HL-60/S4 treated with phorbol 12-myristate 13-acetate at 8.2 ng/mL for 4 days and 3 days (cell line): ENCODE results near the gene RABL6.

Source experiments
- in situ Hi-C: fragments of 300-500 bp; cut with MboI; formaldehyde crosslinking; loops from 2 replicates; pipeline ENCODE4 v1.15.0; 2022; ENCODE audit warnings: low sequenced_read_pairs

The RABL6 gene

DNA sequence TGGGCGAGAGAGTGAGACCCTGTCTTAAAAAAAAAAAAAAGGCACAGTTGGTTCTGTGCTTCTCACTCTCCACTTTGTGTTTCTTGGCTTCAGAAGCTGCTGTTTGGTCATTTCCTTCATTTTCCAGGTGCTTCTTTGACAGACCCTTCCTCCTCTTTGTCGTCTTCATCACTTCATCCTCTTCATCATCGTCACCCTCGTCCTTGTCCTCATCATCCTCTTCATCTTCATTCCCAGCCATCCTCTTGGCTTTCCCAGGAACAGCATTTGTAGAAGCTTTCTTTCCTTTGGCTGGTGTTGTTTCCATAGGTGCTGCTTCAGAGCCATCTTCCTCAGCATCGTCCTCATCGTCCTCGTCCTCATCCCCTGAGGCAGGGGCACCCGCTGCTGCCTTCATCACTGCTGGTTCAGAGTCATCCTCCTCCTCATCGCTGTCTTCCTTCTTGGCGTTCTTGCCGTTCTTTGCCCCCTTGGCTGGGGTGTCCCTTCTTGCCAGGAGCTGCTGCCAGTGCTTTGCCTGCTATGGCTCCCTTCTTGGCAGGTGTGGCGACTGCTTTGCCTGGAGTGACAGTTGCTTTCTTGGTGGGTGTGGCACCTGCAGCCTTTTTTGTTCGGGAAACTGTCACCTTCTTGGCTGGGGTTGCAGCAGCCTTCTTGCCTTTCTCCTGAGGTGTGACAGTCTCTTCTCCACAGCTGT, 7.1 kb downstream of the RABL6 start:
- in situ Hi-C loops: no loop called here

DNA sequence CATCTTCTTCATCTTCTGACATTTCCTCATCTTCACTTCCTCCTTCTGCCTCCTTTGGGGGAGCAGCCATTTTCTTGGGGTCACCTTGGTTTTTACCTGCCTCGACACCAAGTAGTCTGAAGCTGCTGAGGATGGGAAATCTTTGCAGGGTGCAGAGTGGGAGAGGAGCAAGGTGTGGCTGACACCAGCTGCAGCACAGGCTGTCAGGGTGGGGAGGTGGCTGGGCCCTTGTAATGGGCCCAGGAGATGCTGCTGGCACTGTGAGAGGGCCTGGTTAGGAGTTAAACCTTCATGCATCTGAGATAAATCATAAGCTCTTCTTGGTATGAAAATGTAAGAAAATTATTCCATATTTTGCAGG, 7.7 kb downstream of the RABL6 start:
- in situ Hi-C loops: no loop called here

DNA sequence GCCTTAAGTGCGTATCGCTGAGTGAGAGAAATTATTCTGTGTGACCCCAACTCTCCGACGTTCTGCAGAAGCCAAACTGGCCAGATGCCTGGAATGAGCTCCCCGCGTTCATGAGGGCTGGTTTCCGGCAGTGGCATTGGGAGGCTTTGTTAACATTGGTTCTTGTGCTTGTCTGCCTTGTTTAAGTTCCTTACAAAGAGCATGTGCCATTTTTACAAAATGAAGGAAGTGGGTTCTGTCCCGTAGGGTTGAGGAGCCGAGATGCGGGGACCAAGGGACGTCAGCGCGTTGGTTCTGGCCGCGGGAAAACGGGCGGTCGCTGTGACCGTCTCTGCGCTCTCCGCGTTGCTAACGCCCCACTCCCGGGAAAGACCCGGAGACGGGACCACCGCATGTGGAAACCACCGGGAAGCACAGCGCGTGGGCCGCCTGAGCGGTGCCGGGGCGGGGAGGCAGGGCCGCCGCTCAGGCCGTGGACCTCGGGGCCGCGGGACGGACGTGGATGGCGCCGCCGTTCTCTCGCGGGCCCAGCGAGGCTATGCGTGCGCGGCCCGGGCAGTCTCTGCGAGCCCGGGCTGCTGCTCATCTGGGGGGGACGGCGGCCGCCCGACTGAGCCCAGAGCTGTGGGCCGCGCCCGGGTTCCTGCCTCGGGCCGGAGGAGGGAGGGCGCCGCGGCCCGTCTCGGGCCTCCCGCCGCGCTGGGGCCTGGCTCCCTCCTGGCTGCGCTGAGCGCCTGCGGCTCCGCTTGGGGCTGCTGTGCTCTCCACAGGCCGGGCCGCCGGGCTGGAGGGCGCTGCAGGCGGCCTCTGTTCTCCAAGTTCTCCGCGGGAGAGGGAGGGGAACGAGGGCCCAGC, 13.4 kb downstream of the RABL6 start:
- in situ Hi-C loops: no loop called here

DNA sequence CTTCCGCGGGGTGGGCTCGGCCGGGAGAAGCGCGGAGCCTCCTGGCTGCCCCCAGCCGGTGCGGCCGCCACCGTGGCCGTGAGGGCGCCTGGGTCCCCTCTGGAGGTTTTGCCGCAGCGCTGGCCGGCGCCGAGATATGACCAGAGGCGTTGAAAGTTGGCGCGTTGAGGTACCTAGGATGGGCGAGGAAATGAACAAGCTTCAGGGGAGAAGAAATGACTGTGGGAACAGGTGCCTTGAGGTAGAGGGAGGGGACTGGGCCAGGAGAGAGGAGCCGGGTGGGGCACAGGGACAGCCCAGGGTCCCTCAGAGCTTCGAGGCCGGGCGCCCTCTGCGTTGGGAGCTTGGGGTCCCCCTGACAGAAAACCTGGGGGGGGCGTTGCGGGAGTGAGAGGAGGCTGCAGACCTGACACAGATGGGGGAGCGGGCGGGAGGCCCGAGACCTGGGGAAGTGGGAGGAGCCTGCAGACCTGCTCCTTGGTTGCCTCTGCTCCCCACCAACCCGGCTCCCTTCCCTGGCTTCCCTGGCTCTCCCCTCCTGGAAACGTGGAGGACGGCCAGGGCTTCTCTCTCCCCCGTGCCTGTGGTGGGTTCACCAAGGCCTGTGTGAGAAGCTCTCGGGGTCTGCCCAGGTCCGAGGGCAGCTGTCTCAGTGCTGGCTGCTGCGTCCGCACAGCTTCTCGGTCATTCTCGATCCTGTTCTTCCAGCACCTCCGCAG, 14.2 kb downstream of the RABL6 start:
- in situ Hi-C loops: no loop called here

DNA sequence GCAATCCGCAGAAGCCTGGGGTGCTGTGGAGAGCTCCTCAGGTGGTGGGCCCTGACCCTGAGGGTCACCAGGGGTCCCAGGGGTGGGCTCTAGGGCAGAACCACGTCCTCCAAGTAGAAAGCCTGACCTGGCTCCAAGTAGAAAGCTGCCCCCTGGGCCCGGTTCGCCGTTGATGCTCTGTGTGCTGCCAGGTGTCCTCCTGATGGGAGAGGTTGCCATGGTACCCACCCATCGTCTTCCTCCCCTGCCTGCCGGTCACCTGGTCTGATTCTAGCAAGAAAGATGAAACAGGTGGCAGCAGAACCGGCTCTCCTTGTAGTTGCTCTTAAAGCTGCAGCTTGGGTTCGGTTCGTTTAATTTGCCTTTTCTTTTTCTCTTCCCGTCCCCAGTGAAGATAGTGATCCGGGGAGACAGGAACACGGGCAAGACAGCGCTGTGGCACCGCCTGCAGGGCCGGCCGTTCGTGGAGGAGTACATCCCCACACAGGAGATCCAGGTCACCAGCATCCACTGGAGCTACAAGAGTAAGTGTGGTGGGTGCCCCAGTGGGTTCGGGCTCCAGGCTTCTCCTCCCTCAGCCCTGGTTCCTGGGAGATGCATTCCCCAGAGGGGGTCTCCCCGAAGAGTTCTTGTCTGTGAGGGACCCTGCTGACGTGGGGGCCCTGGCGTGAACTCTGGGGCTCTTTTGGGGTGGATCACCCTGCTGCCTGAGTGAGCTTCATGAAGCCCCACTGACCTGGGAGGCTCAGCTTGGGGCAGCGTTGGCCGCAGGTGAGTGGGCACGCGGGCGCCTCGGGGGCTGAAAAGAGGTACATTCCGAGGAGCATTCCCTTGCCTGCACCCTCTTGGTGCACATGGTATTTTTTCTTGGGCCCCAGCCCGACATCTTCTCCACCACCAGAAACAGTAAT, 15.6 kb downstream of the RABL6 start:
- in situ Hi-C loops: no loop called here

DNA sequence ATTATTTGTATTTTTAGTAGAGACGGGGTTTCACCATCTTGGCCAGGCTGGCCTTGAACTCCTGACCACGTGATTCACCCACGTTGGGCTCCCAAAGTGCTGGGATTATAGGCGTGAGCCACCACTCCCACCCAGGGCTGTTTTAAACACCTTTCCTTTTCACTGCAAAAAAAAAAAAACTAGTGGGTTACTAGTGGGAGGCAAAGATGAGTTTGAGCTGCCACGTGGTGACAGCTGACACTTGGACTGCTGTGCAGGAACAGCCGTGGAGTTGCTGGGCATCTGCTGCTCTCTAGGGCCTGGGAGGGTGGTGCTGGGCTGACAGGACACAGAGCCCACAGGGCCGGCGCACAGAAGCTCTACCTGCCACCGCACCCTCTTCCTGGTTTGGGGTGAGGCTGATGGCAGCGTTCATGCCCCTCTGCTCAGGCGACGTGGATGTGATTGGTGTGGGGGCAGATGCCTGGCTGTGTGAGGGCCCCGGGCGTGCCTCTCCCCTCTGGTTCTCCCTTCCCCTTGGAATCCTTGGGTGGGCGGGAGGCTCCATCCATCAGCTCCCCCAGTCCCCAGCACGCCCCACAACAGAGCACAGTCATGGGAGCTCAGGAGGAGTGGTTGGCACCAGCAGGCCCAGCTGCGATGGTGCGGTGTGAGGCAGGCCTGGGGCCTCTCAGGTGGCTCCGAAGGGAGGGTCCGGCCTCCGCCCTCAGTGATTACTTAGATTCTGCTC, 16.9 kb downstream of the RABL6 start:
- in situ Hi-C loops: no loop called here

DNA sequence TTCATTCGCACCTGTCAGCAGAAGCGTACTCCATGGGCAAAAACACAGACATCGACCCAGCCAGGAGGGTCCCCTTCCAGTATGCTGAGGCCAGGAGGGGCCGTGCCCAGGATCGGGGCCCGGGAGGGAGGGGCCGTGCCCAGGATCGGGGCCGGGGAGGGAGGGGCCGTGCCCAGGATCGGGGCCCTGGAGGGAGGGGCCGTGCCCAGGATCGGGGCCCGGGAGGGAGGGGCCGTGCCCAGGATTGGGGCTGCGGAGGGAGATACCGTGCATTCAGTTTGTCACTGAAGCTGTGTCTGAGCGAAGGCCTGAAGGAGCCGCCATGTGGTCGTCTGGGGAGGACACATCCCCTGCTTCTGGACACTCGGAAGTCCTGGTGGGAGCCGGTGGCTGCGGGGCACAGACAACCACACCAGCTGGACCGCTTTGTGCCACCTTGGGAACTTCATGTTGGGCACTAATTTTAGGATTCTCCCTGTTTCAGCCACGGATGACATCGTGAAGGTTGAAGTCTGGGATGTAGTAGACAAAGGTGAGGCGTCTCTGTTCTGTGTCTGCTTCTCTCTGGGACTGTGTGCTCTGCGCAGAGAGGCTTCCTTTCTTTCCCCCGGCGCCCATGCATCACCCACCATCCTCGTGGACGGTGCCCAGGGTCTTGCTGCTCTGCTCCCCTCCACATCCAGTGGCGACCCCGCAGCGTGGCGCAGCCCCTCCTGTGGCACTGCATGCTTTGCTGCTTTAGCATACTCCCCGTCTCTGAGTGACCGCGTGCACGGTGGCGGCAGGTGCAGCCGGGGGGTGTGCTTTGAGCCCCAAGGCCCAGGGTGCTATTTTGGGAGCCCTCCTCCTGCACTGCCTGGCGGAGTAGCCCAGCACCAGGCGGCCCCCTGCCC, 17.8 kb downstream of the RABL6 start:
- in situ Hi-C loops: no loop called here

DNA sequence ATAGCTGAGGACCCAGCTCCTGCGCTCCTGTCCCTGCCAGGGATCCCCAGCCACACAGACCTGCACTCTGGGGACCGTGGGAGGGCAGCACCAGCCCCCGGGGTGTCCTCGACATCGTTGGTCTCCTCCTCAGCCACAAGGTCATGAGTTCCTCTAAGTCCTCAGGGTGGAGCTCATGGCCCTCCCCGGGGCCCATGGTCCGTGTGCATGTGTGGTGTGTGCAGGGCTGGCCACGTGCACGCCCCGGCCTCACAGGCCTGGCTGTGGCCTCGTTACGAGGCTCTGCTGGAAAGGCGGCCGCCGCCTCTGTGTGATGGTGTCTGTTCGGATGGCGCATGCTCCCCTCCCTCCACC, 18.4 kb downstream of the RABL6 start:
- in situ Hi-C loops: no loop called here

DNA sequence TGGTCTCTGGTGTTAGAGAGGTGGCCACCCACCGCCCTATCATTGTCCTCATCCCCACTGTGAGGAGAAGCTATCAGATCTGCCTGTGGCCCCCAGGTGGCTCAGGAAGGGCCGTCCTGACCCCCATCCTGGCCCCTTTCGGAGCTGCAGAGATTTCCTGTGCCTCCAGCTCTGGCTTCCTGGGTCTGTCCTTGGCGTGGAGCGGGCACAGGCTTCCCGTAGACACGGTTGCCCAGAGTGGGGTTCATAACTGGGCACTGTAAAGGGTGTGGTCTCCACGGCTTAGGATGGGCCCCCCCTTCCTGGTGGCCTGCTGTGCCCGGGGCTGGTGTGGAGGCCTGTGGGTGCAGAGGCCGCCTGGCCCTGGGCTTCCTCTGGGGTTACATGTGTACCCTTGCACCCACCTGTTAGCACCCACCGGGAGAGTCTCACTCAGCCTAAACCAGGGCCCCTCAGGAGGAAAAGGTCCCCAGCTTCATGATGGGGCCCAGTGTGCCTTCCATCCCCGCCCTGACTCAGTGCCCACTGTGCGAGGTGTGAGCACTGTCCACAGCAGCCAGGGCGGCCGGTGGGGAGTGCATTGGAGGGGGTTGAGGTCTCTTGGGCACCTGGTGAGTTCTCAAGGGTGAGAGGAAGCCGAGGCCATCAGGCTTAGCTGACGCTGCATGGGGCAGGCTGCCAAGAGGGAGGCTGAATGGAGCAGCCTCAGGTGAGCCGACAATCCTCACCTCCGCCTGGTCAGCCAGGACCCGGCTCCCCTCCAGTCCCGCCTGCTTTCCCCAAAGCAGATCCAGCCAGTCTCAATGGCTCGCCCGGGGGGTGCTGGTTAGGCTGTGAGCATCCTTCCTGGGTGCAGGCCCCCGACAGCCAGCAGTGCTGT, 19.2 kb downstream of the RABL6 start:
- in situ Hi-C loops: no loop called here

DNA sequence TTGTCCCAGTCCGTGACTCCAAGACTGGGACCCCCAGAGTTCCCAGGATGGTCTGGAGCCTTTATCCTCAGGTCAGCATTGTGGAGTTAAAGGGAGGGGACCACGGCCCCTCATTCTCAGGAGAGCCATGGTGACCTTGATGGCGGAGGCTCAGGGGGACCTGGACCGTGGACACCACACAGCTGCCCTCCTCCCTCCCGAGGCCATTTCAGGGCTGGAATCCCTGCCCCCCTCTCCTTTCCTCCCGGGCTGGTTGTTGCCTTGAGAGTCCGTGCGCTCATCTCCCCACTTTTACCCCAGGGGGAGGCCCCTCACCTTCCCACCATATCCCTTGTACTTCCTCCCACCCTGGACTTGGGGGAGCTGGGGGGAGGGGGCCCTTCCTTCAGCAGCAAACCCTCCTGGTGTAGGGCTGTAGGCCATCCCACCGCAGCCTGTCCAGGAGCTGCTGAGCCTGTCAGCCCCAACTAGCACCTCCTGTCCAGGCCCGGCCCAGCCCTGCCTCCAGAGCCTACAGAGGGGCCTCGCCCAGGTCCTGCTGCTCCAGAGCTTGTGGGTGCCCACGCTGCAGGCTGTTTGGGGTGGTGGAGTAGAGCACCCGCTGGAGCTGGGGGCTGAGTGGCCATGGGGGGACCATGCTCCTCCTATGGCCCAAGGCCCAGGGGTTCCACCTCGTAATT, 20.2 kb downstream of the RABL6 start:
- in situ Hi-C loops: no loop called here

DNA sequence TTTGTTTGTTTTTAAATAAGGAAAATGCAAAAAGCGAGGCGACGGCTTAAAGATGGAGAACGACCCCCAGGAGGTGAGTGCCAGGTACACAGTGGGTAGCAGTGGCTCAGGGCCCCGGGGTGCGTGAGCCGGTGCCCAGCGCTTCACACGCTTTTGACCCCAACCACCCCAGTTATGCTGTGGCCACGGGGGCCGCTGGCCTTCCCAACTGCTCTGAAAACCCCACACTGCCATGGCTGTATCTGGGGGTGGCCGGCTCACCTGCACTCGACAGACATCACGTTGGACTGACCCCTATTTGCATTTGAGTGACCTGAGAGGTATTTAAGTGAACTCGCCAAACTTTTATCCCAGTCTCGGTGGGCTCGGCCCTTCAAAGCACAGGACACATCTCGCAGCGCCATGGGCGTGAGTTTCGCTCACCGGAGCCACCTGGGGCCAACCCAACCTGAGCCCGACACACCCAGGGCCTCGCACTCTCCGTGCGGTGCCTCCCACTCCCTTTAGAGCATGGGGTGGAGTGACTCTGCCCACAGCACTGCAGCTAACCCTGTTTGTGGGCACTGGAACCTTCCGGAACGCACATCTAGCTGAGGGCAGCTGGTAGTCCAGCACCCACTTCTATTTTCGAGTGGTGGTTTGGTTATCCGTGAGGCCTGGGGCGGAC, 20.9 kb downstream of the RABL6 start:
- in situ Hi-C loops: no loop called here

DNA sequence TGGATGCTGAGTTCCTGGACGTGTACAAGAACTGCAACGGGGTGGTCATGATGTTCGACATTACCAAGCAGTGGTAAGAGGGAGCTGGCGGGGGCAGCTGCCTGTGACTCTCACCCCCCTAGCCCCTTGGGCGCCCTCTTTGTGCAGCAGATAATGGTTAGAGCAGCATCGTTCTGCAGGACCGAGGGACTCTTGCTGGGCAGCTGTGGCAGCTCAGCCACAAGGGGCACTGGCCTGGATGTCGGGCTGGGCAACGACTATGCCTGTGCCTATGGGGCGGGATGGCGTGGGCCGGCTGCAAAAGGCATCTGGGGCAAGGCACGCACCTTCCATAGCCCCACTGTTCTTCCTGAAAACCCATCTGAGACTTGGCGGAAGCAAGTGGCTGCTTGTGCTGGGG, 21.7 kb downstream of the RABL6 start:
- in situ Hi-C loops: no loop called here

DNA sequence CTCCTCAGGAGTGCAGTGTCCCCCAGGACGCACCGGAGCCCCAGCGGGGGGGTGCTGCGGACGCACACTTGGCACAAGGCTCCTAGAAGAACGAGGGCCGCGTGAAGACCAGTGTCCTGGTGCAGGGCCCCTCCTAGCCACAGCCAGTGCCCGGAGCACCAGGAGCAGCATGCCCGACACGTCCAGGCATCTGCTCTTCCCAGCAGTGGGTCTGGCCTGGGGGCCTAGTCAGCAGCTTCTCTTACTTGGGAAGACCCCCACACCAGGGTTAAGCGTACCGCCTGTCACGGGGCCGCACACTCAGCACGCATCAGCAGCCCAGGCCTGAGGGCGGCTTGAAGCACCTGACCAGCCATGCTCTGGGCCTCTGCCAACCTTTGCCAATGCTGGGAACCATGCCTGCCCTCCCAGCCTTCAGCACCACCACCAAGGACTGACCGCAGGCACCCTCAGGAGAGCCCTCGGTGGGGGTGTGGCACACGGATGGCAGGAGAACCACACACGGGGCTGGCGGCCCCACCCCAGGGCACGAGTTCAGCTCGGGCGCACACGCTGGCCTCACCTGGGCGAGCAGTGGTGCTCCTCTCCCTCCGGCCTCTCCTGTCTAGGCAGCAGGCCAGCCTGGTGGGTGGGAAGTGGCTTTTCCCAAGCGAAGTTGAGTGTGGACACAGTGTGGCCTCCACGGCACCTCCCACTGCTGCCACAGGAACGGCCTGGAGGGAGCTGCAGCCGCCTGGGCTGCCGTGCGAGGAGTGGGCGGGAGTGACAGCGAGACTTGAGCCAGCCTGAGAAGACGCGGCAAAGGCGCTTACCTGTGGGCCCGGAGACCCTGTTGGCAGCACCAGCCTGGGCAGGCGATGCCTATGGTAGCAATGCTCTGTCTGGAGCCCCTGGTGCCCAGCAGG, 22.5 kb downstream of the RABL6 start:
- in situ Hi-C loops: no loop called here

DNA sequence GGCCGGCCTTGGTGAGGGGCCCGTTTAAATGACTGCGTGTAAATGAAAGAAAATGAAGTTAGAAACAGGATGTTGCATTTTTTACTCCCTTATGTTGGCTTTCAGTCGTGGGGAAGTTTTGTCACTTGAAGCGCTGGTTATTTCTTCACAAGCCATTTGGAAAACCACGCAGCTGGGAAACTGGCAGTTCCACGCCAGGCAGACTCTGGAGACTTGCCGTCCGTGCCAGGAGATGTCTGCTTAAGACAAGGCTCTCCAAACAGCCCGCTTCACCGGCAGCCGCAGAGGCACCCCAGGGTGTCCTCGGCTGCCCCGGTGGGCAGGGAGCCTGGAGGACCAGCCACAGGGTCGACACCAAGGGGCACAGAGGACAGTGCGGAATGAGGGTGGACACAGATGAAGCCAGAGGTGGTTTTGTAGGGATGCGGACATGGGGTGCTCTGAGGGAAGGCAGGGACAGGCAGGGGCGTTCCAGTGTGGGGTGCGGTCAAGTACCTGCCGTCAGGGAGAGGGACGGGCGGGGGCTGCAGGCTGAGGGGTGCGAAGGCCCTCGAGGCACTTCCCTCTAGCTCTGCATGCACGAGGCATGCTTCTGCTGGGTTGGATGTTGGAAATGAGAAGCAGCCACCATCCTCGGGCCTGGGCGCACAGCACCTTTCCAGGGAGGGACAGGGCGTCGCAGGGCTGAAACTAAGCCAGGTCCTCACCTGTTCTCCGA, 23.4 kb downstream of the RABL6 start:
- in situ Hi-C loops: no loop called here

DNA sequence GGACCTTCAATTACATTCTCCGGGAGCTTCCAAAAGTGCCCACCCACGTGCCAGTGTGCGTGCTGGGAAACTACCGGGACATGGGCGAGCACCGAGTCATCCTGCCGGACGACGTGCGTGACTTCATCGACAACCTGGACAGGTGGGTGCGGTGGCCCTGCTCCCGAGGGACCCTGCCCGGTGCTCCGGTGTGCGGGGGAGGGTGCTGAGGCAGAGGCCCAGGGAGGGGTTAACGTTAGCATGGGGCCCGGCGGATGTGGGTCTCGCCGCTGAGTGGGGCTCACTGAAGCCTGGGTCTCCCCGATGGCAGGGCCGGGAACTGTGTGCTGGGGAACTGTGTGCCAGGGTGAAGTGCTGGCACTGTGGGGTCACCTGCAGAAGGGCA, 24.0 kb downstream of the RABL6 start:
- in situ Hi-C loops: no loop called here

DNA sequence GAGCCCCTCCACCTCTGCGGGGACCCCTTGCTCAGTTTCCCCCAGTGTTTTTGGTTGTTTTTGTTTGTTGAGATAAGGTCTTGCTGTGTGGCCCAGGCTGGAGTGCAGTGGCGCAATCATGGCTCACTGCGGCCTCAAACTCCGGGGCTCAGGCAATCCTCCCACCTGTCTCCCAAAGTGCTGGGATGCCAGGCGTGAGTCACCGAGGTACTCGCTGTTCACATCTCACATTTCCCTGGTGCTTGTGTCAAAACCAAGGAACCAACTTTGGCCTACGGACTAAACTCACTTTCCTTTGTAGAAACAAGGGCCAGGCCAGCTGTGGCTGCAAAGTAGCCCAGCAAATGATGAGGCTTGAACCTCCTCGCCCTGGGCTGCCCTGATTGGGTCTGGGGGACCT, 24.8 kb downstream of the RABL6 start:
- in situ Hi-C loops: no loop called here
